ENCODE results near the gene CALML6. TPM values are rescaled to one million over a fixed set of nuclear protein-coding genes. Genes with fewer than 3 reads are reported as not detected.

CALML6 gene
- polyA plus RNA-seq, 2 of the 4 experiments (the other 2 are of a cell fraction) = 0.49 TPM

DNA sequence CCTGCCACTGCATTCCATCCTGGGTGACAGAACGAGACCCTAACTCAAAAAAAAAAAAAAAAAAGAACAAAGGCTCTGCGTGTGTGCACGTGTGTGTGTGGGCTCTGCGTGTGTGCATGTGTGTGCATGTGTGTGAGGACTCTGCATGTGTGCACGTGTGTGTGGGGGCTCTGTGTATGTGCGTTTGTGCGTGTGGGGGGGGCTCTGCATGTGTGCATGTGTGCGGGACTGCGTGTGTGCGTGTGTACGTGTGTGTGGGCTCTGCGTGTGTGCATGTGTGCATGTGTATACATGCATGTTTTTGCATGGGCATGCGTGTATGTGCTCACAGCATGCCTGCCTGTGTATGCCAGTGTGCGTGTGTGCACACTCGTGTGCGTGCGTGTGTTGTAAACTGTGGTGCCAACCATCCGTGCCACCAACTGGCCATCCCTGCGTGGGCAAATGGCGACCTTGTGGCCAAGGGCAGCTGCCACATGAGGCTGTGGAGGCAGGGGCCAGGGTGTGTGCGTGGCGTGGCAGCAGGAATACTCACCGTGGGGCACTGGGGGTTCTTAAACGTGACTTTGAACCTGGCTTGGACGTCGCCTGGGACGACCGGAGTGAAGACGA is 30.8 kb downstream of the CALML6 start:
- Histone ChIP-seq H3K9me3 (no peaks in the 10 kb centered on the region), H3K4me2 (no peak overlapping the region), H3K27ac (no peak overlapping the region), H3K4me3 (no peak overlapping the region), H3K4me1 (no peaks in the 10 kb centered on the region)
- WGBS (ENCODE audit: missing lambda C conversion rate) = 61% methylated on average over 17 of the region's 29 CpGs
- POLR2A ChIA-PET = no interaction called here
- ATAC-seq = no peak
- no peak for DNase-seq (ENCODE audit: low read depth in 1 of 2, low spot score in 1 of 2)
- CTCF ChIA-PET = interaction anchor here (2.8 to 12.7 kb wide), 3 partner anchors 12 to 229 kb away, joined by 8 to 127 read pairs (median 76); no protein-coding TSS in a partner anchor
- TF ChIP-seq CHD4 (IDR thresholded peaks at IDR 0.05; ENCODE audit: borderline replicate concordance) (no peak), TP53 (CRISPR knock-in tag; IDR thresholded peaks at IDR 0.05) (no peak), GATA3 (IDR thresholded peaks at IDR 0.05; ENCODE audit: borderline replicate concordance) (no peak), CEBPB (IDR thresholded peaks at IDR 0.05) (no peak), RFX5 (IDR thresholded peaks at IDR 0.05) (no peak), HOXB13 (CRISPR knock-in tag; IDR thresholded peaks at IDR 0.05; ENCODE audit: low read depth) (no peak), MAFK (IDR thresholded peaks at IDR 0.05; ENCODE audit: partially characterized antibody) (no peak), CHD2 (IDR thresholded peaks at IDR 0.05; ENCODE audit: low read length, partially characterized antibody) (no peak), PHF8 (IDR thresholded peaks at IDR 0.05; ENCODE audit: borderline replicate concordance, low read depth) (no peak), ZC3H11A (IDR thresholded peaks at IDR 0.05) (no peak), CBX2 (IDR thresholded peaks at IDR 0.05; ENCODE audit: borderline replicate concordance, low read depth) (no peak), ZFP36 (IDR thresholded peaks at IDR 0.05; ENCODE audit: borderline replicate concordance, partially characterized antibody) (no peak), HEYL (CRISPR knock-in tag; IDR thresholded peaks at IDR 0.05) (no peak), HOXA7 (CRISPR knock-in tag; IDR thresholded peaks at IDR 0.05) (no peak), EHMT2 (IDR thresholded peaks at IDR 0.05; ENCODE audit: low read depth) (no peak)
- TF ChIP-seq, protein P1, sequence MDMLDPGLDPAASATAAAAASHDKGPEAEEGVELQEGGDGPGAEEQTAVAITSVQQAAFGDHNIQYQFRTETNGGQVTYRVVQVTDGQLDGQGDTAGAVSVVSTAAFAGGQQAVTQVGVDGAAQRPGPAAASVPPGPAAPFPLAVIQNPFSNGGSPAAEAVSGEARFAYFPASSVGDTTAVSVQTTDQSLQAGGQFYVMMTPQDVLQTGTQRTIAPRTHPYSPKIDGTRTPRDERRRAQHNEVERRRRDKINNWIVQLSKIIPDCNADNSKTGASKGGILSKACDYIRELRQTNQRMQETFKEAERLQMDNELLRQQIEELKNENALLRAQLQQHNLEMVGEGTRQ (IDR thresholded peaks at IDR 0.05) = no peak
- FAIRE-seq = no peak

DNA sequence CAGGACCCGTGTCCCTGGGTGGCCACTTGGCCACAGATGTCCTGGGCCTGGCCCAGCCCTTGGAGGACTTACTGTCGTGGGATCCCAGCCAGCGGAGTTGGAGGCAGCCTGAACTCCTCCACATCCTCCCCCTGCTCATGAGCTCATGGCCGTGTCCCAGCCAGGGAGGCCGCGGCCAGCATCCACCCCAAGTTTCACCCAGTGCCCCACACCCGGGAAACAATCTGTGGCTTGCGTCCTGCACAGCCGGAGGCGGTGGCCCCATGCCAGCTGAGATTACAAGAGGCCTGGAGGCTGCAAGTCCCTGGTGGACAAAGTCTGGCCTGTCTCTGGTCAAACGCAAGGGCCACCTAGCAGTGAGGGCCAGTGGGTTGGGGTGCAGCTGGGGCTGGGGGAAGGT is 31.5 kb downstream of the CALML6 start:
- Histone ChIP-seq H3K9me3 (no peaks in the 10 kb centered on the region), H3K4me1 (no peaks in the 10 kb centered on the region), H3K27ac (no peak overlapping the region), H3K4me3 (no peak overlapping the region), H3K4me2 (no peak overlapping the region)
- DNase-seq (ENCODE audit: low read depth in 1 of 2, low spot score in 1 of 2) = no peak
- no peak for ATAC-seq
- no peak for TF ChIP-seq POLR2AphosphoS2 (conservative IDR thresholded peaks at IDR 0.05; ENCODE audit: low read length)
- TF ChIP-seq ZC3H11A (IDR thresholded peaks at IDR 0.05) = no peak
- TF ChIP-seq ZNF302 (CRISPR knock-in tag; IDR thresholded peaks at IDR 0.05) = no peak
- ChIA-PET POLR2A (no interaction called here), CTCF (interaction anchor here (2.8 to 12.7 kb wide), 3 partner anchors 11 to 228 kb away, joined by 8 to 127 read pairs (median 76); no protein-coding TSS in a partner anchor)
- no peak for FAIRE-seq
- 32% methylated on average over 5 of the region's 11 CpGs for WGBS (ENCODE audit: missing lambda C conversion rate)

DNA sequence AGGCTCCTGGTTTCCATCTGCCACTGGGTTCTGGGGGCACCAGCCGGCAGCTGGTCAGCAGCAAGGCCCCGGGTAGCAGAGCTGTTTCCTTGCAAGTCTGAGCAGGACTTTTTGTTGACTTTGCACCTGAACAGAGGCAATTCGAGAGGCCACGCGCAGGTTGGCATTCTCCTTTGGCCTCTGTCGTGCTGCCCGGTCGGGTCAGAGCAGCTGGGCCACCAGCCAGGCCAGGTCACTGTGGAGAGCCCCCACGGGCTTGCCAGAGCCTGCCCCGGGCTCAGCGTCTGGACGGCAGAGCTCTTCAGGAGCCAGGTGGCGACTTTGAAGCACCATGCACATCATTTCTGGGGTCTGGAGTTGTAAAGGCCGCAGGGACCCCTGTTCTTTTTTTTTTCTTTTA is 32.4 kb downstream of the CALML6 start:
- POLR2A ChIA-PET = no interaction called here
- ATAC-seq = no peak
- no peak for FAIRE-seq
- Histone ChIP-seq H3K4me1 (no peaks in the 10 kb centered on the region), H3K4me2 (no peak overlapping the region), H3K9me3 (no peaks in the 10 kb centered on the region), H3K27ac (no peak overlapping the region), H3K4me3 (no peak overlapping the region)
- TF ChIP-seq RARB (CRISPR knock-in tag; IDR thresholded peaks at IDR 0.05) = no peak
- no peak for TF ChIP-seq CHD2 (IDR thresholded peaks at IDR 0.05; ENCODE audit: low read length, partially characterized antibody)
- TF ChIP-seq HOXB13 (CRISPR knock-in tag; IDR thresholded peaks at IDR 0.05; ENCODE audit: low read depth) = no peak
- DNase-seq (ENCODE audit: low read depth in 1 of 2, low spot score in 1 of 2) = no peak
- CTCF ChIA-PET = interaction anchor here (2.8 to 12.7 kb wide), 3 partner anchors 10 to 227 kb away, joined by 8 to 127 read pairs (median 76); no protein-coding TSS in a partner anchor
- WGBS (ENCODE audit: missing lambda C conversion rate) = 50% methylated on average over 8 of the region's 14 CpGs

DNA sequence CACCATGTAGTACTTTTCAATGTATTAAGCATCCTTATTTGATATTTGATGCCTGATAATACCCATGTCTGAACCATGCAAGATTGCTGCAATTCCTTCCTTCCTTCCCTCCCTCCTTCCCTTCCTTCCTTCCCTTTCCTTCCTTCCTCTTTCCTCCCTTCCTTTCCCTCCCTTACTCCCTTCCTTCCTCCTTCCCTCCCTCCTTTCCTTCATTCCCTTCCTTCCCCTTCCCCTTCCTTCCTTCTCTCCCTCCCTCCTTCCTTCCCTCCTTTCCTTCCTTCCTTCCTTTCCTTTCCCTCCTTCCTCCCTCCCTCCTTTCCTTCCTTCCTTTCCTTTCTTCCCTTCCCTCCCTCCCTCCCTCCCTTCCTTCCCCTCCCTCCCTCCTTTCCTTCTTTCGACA is 33.7 kb downstream of the CALML6 start:
- no peak for TF ChIP-seq POLR2A (IDR thresholded peaks at IDR 0.05; ENCODE audit: low read length)
- no peak for TF ChIP-seq JUNB (IDR thresholded peaks at IDR 0.05)
- TF ChIP-seq MYC (IDR thresholded peaks at IDR 0.05; ENCODE audit: borderline replicate concordance, low read length) = no peak
- TF ChIP-seq TFCP2L1 (CRISPR knock-in tag; IDR thresholded peaks at IDR 0.05) = no peak
- TF ChIP-seq JUN (IDR thresholded peaks at IDR 0.05) = no peak
- no peak for TF ChIP-seq EHMT2 (IDR thresholded peaks at IDR 0.05; ENCODE audit: low read depth)
- TF ChIP-seq FOXS1 (CRISPR knock-in tag; IDR thresholded peaks at IDR 0.05) = no peak
- H3K4me2 ChIP-seq = no peak overlapping the region
- H3K27ac ChIP-seq = no peak overlapping the region
- no peak overlapping the region for H3K4me3 ChIP-seq
- 0% methylated on average over 1 of the region's 1 CpG for WGBS (ENCODE audit: missing lambda C conversion rate)
- ATAC-seq (no peak), DNase-seq (ENCODE audit: low read depth in 1 of 2, low spot score in 1 of 2) (no peak), FAIRE-seq (no peak)
- H3K4me1 ChIP-seq = no peaks in the 10 kb centered on the region
- CTCF ChIA-PET = interaction anchor here (11.2 to 12.7 kb wide), 2 partner anchors 9 to 94 kb away, joined by 76 to 127 read pairs; no protein-coding TSS in a partner anchor
- H3K9me3 ChIP-seq = no peaks in the 10 kb centered on the region
- POLR2A ChIA-PET = no interaction called here
